Spinal cord (tissue), 10 donors: ENCODE data around the gene ABCA13. TPM values are rescaled to one million over a fixed set of nuclear protein-coding genes. Genes with fewer than 3 reads are reported as not detected.

ENCODE experiments used
- DNase-seq, 6 donors: peaks; one replicate each; pipeline versions ENCODE4 v3.0.0 to v3.0.0-alpha.2; 2013 to 2015; ENCODE audit warnings: low spot score in 6 of 6, low read depth in 4 of 6
- H3K27ac ChIP-seq: one replicate; pipeline ENCODE4 v1.5.1; 2013; ENCODE audit warnings: low read depth, low read length, control low read depth
- H3K27me3 ChIP-seq: one replicate; pipeline ENCODE4 v1.6.1; 2013; ENCODE audit warnings: low read length; ENCODE audit not compliant: control insufficient read depth, insufficient read depth
- H3K36me3 ChIP-seq: one replicate; pipeline ENCODE4 v1.6.1; 2013; ENCODE audit warnings: low read length; ENCODE audit not compliant: control insufficient read depth, insufficient read depth
- H3K4me1 ChIP-seq: one replicate; pipeline ENCODE4 v1.6.1; 2013; ENCODE audit warnings: low read length; ENCODE audit not compliant: control insufficient read depth, insufficient read depth
- H3K4me3 ChIP-seq: one replicate; pipeline ENCODE4 v1.5.1; 2013; ENCODE audit warnings: low read depth, low read length, control low read depth
- H3K9me3 ChIP-seq: one replicate; pipeline ENCODE4 v1.6.1; 2013; ENCODE audit warnings: low read length; ENCODE audit not compliant: control insufficient read depth, insufficient read depth
- WGBS: methylation state at CpG from one replicate; pipeline ENCODE4 v1.1.5; 2013; ENCODE audit warnings: missing lambda C conversion rate; ENCODE audit not compliant: insufficient coverage; 5-methylcytosine and 5-hydroxymethylcytosine counted together
- polyA plus RNA-seq, 2 donors: library from polyadenylated mRNA; unstranded; fragments of 120-200 nt; gene quantifications; one replicate each; pipeline ENCODE4 v1.2.1, GENCODE V29; 2013; ENCODE audit not compliant: insufficient read length in 2 of 2
- total RNA-seq, 2 donors: library from RNA; depleted of rRNA in 1 of 2; stranded (reverse); fragments of 120-200 nt in 1 of 2; fragments of >200 nt in 1 of 2; gene quantifications; one replicate each; pipeline versions ENCODE4 v1.2.3 to v1.2.4, GENCODE V29; 2013 to 2014
- donor health status: healthy.

ABCA13 gene
- total and polyA plus RNA-seq, 4 donors: 0.33 to 5.8 (median 0.72) TPM

GRCh38 chr7:48301201-48301600 lies 129.9 kb downstream of the ABCA13 start:
- H3K4me1 ChIP-seq: peaks cover 8% of the 10 kb centered on the region
- no CpG with 5 or more reads among the region's 3 CpGs for WGBS
- no peak for DNase-seq
- H3K4me3 ChIP-seq: no peak overlapping the region
- H3K9me3 ChIP-seq: no peaks in the 10 kb centered on the region
- no peaks in the 10 kb centered on the region for H3K36me3 ChIP-seq
- no peaks in the 10 kb centered on the region for H3K27me3 ChIP-seq
- H3K27ac ChIP-seq: no peak overlapping the region

- H3K27ac ChIP-seq: no peak overlapping the region
- peaks cover 8% of the 10 kb centered on the region for H3K4me1 ChIP-seq
- no peaks in the 10 kb centered on the region for H3K36me3 ChIP-seq
- H3K4me3 ChIP-seq: no peak overlapping the region
- WGBS: no CpG with 5 or more reads among the region's 1 CpG
- no peaks in the 10 kb centered on the region for H3K9me3 ChIP-seq
- peak in 1 of 6 donors; percentile 21 for DNase-seq
- H3K27me3 ChIP-seq: no peaks in the 10 kb centered on the region
These were observed 133.4 kb downstream of the ABCA13 start for GRCh38 chr7:48304641-48305040.

- Histone ChIP-seq H3K27me3 (no peaks in the 10 kb centered on the region), H3K36me3 (no peaks in the 10 kb centered on the region), H3K4me3 (no peak overlapping the region), H3K9me3 (no peaks in the 10 kb centered on the region), H3K27ac (no peak overlapping the region), H3K4me1 (peaks cover 8% of the 10 kb centered on the region)
- peak in 2 of 6 donors; percentile 20 to 58 for DNase-seq
- WGBS: 43% methylated on average over 3 of the region's 5 CpGs
These were observed 134.4 kb downstream of the ABCA13 start for GRCh38 chr7:48305661-48306060.

GRCh38 chr7:48307041-48307714 lies 135.9 kb downstream of the ABCA13 start:
- DNase-seq: no peak
- Histone ChIP-seq H3K4me1 (peaks cover 8% of the 10 kb centered on the region), H3K27ac (no peak overlapping the region), H3K4me3 (no peak overlapping the region), H3K36me3 (no peaks in the 10 kb centered on the region), H3K27me3 (no peaks in the 10 kb centered on the region), H3K9me3 (no peaks in the 10 kb centered on the region)
- no CpG with 5 or more reads among the region's 4 CpGs for WGBS

- no peak overlapping the region for H3K27ac ChIP-seq
- 89% methylated on average over 12 of the region's 12 CpGs for WGBS
- H3K36me3 ChIP-seq: no peaks in the 10 kb centered on the region
- H3K4me3 ChIP-seq: no peak overlapping the region
- DNase-seq: no peak
- H3K4me1 ChIP-seq: peaks cover 8% of the 10 kb centered on the region
- H3K9me3 ChIP-seq: no peaks in the 10 kb centered on the region
- H3K27me3 ChIP-seq: no peaks in the 10 kb centered on the region
These were observed 138.5 kb downstream of the ABCA13 start for GRCh38 chr7:48309720-48310119.

GRCh38 chr7:48311464-48312100 lies 140.3 kb downstream of the ABCA13 start:
- 100% methylated on average over 2 of the region's 6 CpGs for WGBS
- Histone ChIP-seq H3K36me3 (no peaks in the 10 kb centered on the region), H3K4me1 (no peaks in the 10 kb centered on the region), H3K27ac (no peak overlapping the region), H3K27me3 (no peaks in the 10 kb centered on the region), H3K4me3 (no peak overlapping the region), H3K9me3 (no peaks in the 10 kb centered on the region)
- DNase-seq: peak in 1 of 6 donors; percentile 10

GRCh38 chr7:48312151-48312550 lies 140.9 kb downstream of the ABCA13 start:
- H3K27ac ChIP-seq: no peak overlapping the region
- no CpG with 5 or more reads among the region's 1 CpG for WGBS
- no peaks in the 10 kb centered on the region for H3K36me3 ChIP-seq
- no peaks in the 10 kb centered on the region for H3K27me3 ChIP-seq
- DNase-seq: no peak
- no peak overlapping the region for H3K4me3 ChIP-seq
- H3K9me3 ChIP-seq: no peaks in the 10 kb centered on the region
- no peaks in the 10 kb centered on the region for H3K4me1 ChIP-seq

GRCh38 chr7:48316768-48317167 lies 145.5 kb downstream of the ABCA13 start:
- DNase-seq: no peak
- no peak overlapping the region for H3K4me3 ChIP-seq
- H3K4me1 ChIP-seq: no peaks in the 10 kb centered on the region
- no peaks in the 10 kb centered on the region for H3K9me3 ChIP-seq
- no peak overlapping the region for H3K27ac ChIP-seq
- no peaks in the 10 kb centered on the region for H3K27me3 ChIP-seq
- WGBS: no CpG with 5 or more reads among the region's 3 CpGs
- no peaks in the 10 kb centered on the region for H3K36me3 ChIP-seq

- DNase-seq: no peak
- WGBS: 100% methylated on average over 1 of the region's 3 CpGs
- no peaks in the 10 kb centered on the region for H3K36me3 ChIP-seq
- no peaks in the 10 kb centered on the region for H3K4me1 ChIP-seq
- no peaks in the 10 kb centered on the region for H3K9me3 ChIP-seq
- H3K27ac ChIP-seq: no peak overlapping the region
- H3K4me3 ChIP-seq: no peak overlapping the region
- H3K27me3 ChIP-seq: no peaks in the 10 kb centered on the region
These were observed 146.1 kb downstream of the ABCA13 start for GRCh38 chr7:48317360-48317759.
